Left ventricle myocardium superior (tissue), 1 donor: ENCODE data around the gene FARS2. TPM values are rescaled to one million over a fixed set of nuclear protein-coding genes. Genes with fewer than 3 reads are reported as not detected.
A peak's percentile ranks its signal among the peaks of the same experiment; 100 is the strongest.

Experiments
- ATAC-seq: fragments of 200-7000 bp; cut with Tn5 transposase; one replicate; pipeline ENCODE4 v1.9.1; 2020; ENCODE audit warnings: mild to moderate bottlenecking, moderate library complexity
- DNase-seq: peaks from one replicate; pipeline ENCODE4 v3.0.0-alpha.2; 2020
- intact Hi-C: fragments of 100-400 bp; cut with micrococcal nuclease; formaldehyde crosslinking; loops from one replicate; pipeline ENCODE4 v1.11.0; 2022
- total RNA-seq: library from RNA; stranded (reverse); fragmentation: NEBNext Ultra II Directional; extraction: Animal tissue kit (Norgen Biotek cat#: 25700); gene quantifications from one replicate; pipeline ENCODE4 v1.2.1, GENCODE V29; 2021
- donor health status: DM: no; HTN: yes; CAD: no; lungs with severe emphysema.

FARS2 gene
- total RNA-seq, 1 donor from 2014 or later = 19.4 TPM

GRCh38 chr6:5278565-5279120 is 17.3 kb downstream of the FARS2 start:
- ATAC-seq = no peak
- DNase-seq = no peak
- intact Hi-C loops = no loop called here

- intact Hi-C loops = no loop called here
- no peak for DNase-seq
- no peak for ATAC-seq
Observed at GRCh38 chr6:5279891-5280338, 18.6 kb downstream of the FARS2 start.

DNA sequence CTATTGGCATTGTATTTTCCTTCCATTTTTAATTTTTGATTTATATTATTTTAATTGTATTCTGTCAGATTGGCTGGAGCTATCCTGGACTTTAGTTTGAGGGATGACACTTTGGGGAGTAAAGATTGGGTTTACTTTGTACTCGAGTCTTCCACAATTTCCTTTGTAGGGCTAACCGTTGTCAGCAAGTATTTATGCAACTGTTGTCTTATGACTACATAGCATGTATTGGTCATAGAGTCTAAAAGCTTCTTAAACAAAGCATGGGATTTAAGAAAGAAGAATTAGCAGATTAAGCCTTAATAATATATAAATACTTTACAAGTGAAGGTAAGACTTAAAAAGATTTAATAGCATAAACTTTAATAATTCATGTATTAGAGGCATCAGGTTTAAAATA is 19.6 kb downstream of the FARS2 start:
- no peak for ATAC-seq

DNA sequence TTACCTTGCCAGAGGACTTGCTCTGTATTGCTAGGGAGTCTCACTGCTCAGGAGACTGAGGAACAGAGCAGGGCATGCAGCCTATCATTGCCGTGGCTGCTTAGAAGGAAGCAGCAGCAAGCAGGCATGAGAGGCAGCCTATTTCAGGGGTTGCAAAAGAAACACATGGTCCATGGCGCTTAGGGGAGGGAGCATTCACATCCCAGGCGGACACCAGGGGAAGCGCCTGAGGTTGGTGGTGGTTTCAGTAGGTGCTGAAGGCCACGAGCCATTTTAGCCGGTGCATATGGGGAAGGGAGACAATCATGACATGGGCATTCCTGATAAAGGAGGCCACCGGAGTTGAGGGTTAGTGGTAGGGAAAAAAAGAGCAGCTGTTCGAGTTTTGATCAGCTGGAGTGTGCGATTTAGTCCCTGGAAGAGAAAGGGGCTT is 20.9 kb downstream of the FARS2 start:
- intact Hi-C loops = no loop called here
- DNase-seq (no peak), ATAC-seq (no peak)

More for the DNA sequence above, 19.6 kb downstream of the FARS2 start:
- intact Hi-C loops = no loop called here
- DNase-seq = no peak

GRCh38 chr6:5285081-5285480 is 23.8 kb downstream of the FARS2 start:
- intact Hi-C loops = no loop called here
- DNase-seq (no peak), ATAC-seq (no peak)

GRCh38 chr6:5285526-5285925 is 24.2 kb downstream of the FARS2 start:
- ATAC-seq (no peak), DNase-seq (no peak)
- intact Hi-C loops = no loop called here

DNA sequence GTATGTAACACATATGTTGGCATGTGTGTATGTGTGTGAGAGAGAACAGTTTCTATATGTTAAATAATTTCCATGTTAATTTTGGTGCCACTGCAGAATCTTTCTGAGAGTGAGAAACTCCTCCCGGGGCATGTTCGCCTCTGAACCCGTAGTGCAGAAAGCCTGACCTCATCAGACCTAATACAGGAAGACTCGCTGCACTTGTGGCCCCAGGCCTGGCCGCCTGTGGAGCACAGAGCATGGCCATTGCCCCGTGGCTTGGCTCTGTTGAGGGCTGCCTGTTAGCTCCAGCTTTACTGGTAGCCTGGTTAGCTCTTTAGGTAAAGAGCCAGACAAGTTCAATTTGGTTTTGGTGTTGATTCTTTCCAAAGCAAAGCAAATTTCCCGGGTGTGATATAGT is 25.5 kb downstream of the FARS2 start:
- DNase-seq (no peak), ATAC-seq (no peak)
- intact Hi-C loops = no loop called here

- DNase-seq (no peak), ATAC-seq (peak; percentile 74)
- intact Hi-C loops = no loop called here
Observed at GRCh38 chr6:5287205-5287965, 26.1 kb downstream of the FARS2 start.

- no peak for DNase-seq
- intact Hi-C loops = no loop called here
- ATAC-seq = peak; percentile 25
Observed at GRCh38 chr6:5287966-5288297, 26.6 kb downstream of the FARS2 start.

GRCh38 chr6:5290097-5290496 is 28.8 kb downstream of the FARS2 start:
- no peak for ATAC-seq
- intact Hi-C loops = no loop called here
- DNase-seq = no peak

- ATAC-seq = no peak
- intact Hi-C loops = no loop called here
- DNase-seq = no peak
Observed at GRCh38 chr6:5290500-5290899, 29.2 kb downstream of the FARS2 start.

- intact Hi-C loops = no loop called here
- ATAC-seq (peak; percentile 34), DNase-seq (no peak)
Observed at GRCh38 chr6:5292154-5292553, 30.8 kb downstream of the FARS2 start.

GRCh38 chr6:5293692-5294091 is 32.4 kb downstream of the FARS2 start:
- ATAC-seq (no peak), DNase-seq (no peak)
- intact Hi-C loops = no loop called here

DNA sequence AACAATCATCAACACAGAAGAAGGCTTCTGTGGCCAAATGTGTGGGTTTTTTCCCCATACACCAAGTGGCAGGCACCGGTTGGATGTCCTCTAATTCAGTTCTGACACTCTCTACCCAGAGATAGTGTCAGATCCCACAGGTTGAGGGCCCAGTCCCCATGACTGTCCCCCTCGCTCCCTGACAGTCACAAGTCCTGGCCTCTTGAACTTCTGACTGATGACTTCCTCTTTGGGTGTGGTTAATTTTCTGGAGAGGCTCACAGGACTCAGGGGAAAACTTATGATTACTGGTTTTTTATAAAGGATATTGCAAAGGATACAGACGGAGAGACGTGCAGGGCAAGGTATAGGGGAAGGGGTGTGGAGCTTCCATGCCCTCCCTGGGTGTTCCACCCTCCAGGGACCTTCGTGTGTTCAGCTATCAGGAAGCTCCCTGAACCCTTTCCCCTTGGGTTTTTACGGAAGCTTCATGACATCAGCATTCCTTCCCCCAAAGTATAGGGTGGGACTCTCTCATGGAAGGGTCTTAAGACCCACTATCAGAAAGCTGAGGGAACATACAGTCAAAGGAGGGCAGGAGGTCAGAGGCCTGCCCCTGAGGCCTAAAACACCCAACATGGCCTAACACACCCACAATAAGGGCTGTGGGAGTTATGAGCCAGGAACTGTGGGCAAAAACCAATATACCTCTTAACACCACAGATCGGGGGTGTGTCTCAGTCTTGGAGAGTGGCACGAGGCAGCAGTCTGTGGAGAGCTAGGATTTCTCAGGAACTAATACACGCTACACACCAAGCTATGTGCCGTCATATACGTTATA is 33.3 kb downstream of the FARS2 start:
- no peak for DNase-seq
- ATAC-seq = no peak
- intact Hi-C loops = no loop called here

DNA sequence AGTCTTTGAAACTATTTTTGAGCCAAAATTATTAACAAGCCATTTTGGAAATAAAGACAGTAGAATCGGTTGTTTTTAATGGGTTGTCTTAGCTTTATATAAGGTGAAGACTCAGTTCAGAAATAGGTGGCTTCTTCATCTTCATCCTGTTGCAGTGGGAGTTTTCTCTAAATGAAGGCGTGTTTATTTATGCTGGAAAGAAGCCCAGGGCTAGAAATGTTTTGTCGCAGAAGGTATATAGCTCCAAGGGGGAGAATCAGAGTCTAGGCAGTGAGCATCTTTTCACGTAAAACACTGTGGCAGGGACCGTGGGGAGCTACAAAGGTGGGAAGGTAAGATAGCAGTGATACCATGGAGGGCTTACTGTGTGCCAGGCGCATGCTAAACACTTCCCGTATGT is 34.3 kb downstream of the FARS2 start:
- ATAC-seq = no peak
- no peak for DNase-seq
- intact Hi-C loops = no loop called here

DNA sequence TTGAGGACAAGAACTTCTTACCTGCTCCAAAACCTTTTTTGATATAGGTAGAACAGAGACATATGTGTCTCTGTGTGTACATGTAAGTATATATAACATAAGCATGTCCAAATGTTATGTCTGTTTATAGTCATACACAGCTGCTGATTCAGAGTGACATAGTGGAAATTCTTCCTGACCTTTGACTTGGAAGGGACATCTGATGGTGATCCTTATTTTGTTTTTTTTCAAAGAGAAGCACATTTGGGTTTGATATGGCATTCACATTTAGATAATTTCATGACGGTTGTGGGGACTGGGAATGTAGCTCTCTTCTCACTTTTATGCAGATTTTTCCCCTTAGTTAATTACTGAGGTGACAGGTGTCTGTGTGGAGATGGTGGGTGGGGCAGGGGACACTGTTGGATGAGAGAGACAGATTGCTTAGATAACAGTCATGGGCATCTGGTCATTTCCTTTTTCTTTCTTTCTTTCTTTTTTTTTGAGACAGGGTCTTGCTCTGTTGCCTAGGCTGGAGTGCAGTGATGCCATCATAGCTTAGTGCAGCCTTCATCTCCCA is 39.0 kb downstream of the FARS2 start:
- intact Hi-C loops = no loop called here
- DNase-seq (no peak), ATAC-seq (no peak)

- no peak for ATAC-seq
- no peak for DNase-seq
- intact Hi-C loops = no loop called here
Observed at GRCh38 chr6:5302220-5302946, 41.1 kb downstream of the FARS2 start.

- ATAC-seq (peak; percentile 95), DNase-seq (peak; percentile 64)
- intact Hi-C loops = no loop called here
Observed at GRCh38 chr6:5302995-5303622, 41.8 kb downstream of the FARS2 start.

DNA sequence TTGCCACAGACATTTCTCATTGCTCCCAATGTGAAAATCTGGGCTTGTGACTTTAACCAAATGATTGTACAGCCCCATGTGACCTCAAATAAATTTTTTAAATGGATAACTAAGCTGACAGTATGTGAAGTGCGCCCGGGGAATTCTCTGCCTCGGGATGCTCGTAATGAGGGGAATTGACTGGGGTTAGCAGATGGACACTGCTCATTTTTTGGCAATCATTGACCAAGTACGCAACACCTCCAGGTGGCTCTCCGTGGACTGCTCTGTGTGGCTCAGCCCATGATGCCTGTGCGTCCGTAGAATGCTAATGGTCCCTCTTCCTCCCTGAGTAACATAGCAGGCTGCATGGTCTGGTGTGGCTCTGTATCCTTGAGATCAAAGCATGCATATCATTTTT is 42.4 kb downstream of the FARS2 start:
- DNase-seq (no peak), ATAC-seq (no peak)
- intact Hi-C loops = no loop called here
